Cardiac muscle cell (in vitro differentiated cells and primary cell): ENCODE results near the gene PAXIP1. TPM values are rescaled to one million over a fixed set of nuclear protein-coding genes. Genes with fewer than 3 reads are reported as not detected.
"Not testable (repeated sequence)": the region's sequence is repeated elsewhere in the genome, so short reads cannot be mapped to it uniquely, and the experiment has no call there.

Experiments
- DNase-seq, 2 donors: peaks; one replicate each; pipeline versions ENCODE4 v3.0.0 to v3.0.0-alpha.2; 2010 to 2017; ENCODE audit warnings: low read depth in 1 of 2, low spot score in 1 of 2
- H3K27ac ChIP-seq: fragments of 200-600 bp; sonication (generic); 2 replicates; pipeline ENCODE4 v1.5.1; 2016
- H3K27me3 ChIP-seq: fragments of 200-600 bp; sonication (generic); 2 replicates; pipeline ENCODE4 v1.6.0; 2016; ENCODE audit warnings: control low read depth
- H3K36me3 ChIP-seq: fragments of 200-600 bp; sonication (generic); 2 replicates; pipeline ENCODE4 v1.5.1; 2016; ENCODE audit warnings: control low read depth
- H3K4me1 ChIP-seq: fragments of 200-600 bp; sonication (generic); 2 replicates; pipeline ENCODE4 v1.8.1; 2017; ENCODE audit warnings: low read depth, mild to moderate bottlenecking, mixed run types
- H3K4me3 ChIP-seq: fragments of 200-600 bp; sonication (generic); 2 replicates; pipeline ENCODE4 v1.5.1; 2016; ENCODE audit warnings: mild to moderate bottlenecking
- H3K9me3 ChIP-seq: fragments of 200-600 bp; sonication (generic); 2 replicates; pipeline ENCODE4 v1.5.1; 2017; ENCODE audit warnings: low read depth, mild to moderate bottlenecking, control low read depth
- polyA plus RNA-seq: library from polyadenylated mRNA; unstranded; fragments of >200 nt; fragmentation: Nextera tagmentation; extraction: Ambion mirVana; gene quantifications from 2 replicates; pipeline ENCODE4 v1.2.1, GENCODE V29; 2016
- total RNA-seq: library from RNA; depleted of rRNA; stranded (reverse); fragments of >200 nt; gene quantifications from 2 replicates; pipeline ENCODE4 v1.2.3, GENCODE V29; 2016
- TF ChIP-seq, protein P1 (sequence below): IDR thresholded peaks from 2 replicates; pipeline ENCODE4 v1.5.1; 2012; ENCODE audit warnings: low read depth, mild to moderate bottlenecking, low read length

The PAXIP1 gene, protein sequence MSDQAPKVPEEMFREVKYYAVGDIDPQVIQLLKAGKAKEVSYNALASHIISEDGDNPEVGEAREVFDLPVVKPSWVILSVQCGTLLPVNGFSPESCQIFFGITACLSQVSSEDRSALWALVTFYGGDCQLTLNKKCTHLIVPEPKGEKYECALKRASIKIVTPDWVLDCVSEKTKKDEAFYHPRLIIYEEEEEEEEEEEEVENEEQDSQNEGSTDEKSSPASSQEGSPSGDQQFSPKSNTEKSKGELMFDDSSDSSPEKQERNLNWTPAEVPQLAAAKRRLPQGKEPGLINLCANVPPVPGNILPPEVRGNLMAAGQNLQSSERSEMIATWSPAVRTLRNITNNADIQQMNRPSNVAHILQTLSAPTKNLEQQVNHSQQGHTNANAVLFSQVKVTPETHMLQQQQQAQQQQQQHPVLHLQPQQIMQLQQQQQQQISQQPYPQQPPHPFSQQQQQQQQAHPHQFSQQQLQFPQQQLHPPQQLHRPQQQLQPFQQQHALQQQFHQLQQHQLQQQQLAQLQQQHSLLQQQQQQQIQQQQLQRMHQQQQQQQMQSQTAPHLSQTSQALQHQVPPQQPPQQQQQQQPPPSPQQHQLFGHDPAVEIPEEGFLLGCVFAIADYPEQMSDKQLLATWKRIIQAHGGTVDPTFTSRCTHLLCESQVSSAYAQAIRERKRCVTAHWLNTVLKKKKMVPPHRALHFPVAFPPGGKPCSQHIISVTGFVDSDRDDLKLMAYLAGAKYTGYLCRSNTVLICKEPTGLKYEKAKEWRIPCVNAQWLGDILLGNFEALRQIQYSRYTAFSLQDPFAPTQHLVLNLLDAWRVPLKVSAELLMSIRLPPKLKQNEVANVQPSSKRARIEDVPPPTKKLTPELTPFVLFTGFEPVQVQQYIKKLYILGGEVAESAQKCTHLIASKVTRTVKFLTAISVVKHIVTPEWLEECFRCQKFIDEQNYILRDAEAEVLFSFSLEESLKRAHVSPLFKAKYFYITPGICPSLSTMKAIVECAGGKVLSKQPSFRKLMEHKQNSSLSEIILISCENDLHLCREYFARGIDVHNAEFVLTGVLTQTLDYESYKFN
- 11.2 and 11.3 TPM in 2 replicates for total RNA-seq
- 3.7 and 5.8 TPM in 2 replicates for polyA plus RNA-seq

DNA sequence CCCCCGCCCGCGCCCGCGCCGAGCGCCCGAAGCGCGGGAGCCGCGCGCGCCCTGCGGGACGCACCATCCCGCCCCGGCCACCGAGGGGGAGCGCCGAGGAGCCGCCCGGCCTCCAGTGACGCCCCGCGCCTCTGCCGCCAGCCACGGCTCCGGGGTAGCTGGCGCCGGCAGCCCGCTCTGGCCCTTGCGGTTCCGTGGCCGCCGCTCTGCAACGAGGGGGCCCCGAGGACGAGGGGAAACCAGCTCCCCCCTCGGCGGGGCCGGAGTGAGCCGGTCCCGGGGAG lies at the start of gene PAXIP1:
PAXIP1 (minus strand) TSS at position 33 of the 284 bp plus-strand sequence. CDS start 195 bp downstream, outside the sequence.
- H3K27ac ChIP-seq = peak within 1 kb of the TSS; percentile 100
- no peaks in the 10 kb centered on the region for H3K27me3 ChIP-seq
- peak in 1 of 2 donors; percentile 87 for DNase-seq
- H3K36me3 ChIP-seq = no peaks in the 10 kb centered on the region
- TF ChIP-seq, protein P1, sequence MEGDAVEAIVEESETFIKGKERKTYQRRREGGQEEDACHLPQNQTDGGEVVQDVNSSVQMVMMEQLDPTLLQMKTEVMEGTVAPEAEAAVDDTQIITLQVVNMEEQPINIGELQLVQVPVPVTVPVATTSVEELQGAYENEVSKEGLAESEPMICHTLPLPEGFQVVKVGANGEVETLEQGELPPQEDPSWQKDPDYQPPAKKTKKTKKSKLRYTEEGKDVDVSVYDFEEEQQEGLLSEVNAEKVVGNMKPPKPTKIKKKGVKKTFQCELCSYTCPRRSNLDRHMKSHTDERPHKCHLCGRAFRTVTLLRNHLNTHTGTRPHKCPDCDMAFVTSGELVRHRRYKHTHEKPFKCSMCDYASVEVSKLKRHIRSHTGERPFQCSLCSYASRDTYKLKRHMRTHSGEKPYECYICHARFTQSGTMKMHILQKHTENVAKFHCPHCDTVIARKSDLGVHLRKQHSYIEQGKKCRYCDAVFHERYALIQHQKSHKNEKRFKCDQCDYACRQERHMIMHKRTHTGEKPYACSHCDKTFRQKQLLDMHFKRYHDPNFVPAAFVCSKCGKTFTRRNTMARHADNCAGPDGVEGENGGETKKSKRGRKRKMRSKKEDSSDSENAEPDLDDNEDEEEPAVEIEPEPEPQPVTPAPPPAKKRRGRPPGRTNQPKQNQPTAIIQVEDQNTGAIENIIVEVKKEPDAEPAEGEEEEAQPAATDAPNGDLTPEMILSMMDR = no peak
- H3K4me3 ChIP-seq = peak within 1 kb of the TSS; percentile 85
- no peaks in the 10 kb centered on the region for H3K9me3 ChIP-seq
- H3K4me1 ChIP-seq = peaks cover 3% of the 10 kb centered on the region

DNA sequence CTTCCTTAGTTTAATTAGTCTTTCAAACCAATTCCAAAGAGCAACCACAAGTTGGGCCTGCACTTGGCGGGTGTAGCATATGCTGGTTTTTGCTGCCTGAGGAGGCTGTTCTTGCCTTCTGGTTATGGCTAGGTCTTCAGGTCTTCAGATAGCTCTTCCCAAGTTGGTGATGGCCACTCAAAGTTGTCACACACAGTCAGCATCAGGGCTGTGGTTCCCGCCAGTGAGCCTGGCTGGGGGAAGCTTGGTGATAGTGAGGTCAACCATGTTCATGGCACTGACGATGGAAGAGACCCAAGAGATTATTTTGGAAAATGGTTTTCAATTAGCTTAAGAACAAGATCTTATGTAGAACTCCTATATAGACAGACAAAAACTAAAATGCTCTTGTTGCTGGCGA lies 48.4 kb upstream of the PAXIP1 start:
- no peak for DNase-seq

DNA sequence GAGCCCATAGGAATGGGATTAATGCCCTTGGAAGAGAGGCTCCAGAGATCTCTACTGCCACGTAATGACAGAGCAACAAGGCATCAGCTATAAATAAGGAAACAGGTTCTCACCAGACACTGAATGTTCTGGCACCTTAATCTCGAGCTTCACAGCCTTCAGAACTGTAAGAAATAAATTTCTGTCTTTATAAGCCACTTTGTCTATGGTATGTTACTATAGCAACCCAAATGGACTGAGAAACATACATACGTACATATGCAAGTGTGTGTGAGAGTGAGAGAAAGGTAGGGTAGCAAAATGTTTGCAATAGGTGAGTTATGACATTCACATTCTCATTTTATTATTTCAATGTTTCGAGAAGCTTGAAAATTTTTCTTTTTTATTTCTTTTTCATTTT lies 45.1 kb upstream of the PAXIP1 start:
- TF ChIP-seq, protein P1 = no peak
- Histone ChIP-seq H3K36me3 (no peaks in the 10 kb centered on the region), H3K4me3 (no peak overlapping the region), H3K4me1 (no peaks in the 10 kb centered on the region), H3K9me3 (no peaks in the 10 kb centered on the region), H3K27ac (no peak overlapping the region), H3K27me3 (no peaks in the 10 kb centered on the region)
- no peak for DNase-seq

More for the DNA sequence above, 48.4 kb upstream of the PAXIP1 start:
- Histone ChIP-seq H3K36me3 (no peaks in the 10 kb centered on the region), H3K4me1 (no peaks in the 10 kb centered on the region), H3K4me3 (no peak overlapping the region), H3K9me3 (no peaks in the 10 kb centered on the region), H3K27me3 (no peaks in the 10 kb centered on the region), H3K27ac (no peak overlapping the region)
- TF ChIP-seq, protein P1 = no peak

DNA sequence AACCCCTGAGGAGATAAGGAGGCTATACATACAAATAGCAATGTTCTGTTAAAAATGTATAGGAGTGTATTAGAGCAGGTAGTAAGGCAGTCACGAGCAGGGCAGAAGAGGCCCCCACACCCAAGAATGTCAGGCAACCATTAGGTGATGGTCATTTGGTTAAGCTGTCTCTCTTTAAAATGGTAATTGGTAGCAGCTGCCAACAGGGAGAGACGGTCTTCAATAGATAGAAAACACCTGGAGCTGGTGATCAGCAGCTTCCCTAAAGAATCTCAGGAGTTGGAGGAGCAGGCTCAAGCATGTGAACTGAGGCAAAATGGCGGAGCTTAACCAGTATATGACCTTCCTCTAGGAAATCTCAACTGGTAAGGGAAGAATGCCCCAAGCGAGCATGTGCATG lies 40.8 kb upstream of the PAXIP1 start:
- H3K36me3 ChIP-seq = no peaks in the 10 kb centered on the region
- H3K9me3 ChIP-seq = no peaks in the 10 kb centered on the region
- TF ChIP-seq, protein P1 = no peak
- no peaks in the 10 kb centered on the region for H3K27me3 ChIP-seq
- no peak overlapping the region for H3K4me3 ChIP-seq
- no peak for DNase-seq
- no peak overlapping the region for H3K27ac ChIP-seq
- no peaks in the 10 kb centered on the region for H3K4me1 ChIP-seq

DNA sequence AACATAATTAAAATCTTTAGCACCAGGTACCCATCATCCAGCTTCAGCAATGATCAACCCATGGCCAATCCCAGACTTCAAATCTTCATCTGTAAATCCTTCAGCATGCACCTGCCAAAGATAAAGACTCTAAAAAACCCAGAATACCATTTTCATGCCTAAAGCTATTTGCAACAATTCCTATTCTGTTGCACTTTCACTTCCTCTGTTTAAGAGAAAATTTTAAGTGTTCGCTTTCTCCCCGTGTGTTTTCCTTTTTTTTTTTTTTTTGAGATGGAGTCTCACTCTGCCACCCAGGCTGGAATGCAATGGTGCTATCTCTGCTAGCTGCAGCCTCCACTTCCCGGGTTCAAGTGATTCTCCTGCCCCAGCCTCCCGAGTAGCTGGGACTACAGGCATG lies 35.4 kb upstream of the PAXIP1 start:
- no peaks in the 10 kb centered on the region for H3K27me3 ChIP-seq
- H3K27ac ChIP-seq = no peak overlapping the region
- TF ChIP-seq, protein P1 = no peak
- H3K4me3 ChIP-seq = no peak overlapping the region
- no peaks in the 10 kb centered on the region for H3K36me3 ChIP-seq
- no peak for DNase-seq
- H3K4me1 ChIP-seq = no peaks in the 10 kb centered on the region
- no peaks in the 10 kb centered on the region for H3K9me3 ChIP-seq

DNA sequence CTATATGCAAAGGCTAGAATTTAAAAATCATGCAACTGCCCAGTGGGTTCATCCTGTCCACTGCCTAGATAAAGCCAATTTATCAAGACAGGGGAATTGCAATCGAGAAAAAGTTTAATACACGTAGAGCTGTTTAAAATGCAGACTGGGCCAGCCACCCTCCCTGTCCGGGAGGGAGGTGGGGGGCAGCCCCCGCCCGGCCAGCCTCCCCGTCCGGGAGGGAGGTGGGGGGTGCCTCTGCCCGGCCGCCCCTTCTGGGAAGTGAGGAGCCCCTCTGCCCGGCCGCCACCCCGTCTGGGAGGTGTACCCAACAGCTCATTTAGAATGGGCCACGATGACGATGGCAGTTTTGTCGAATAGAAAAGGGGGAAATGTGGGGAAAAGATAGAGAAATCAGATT lies 31.6 kb upstream of the PAXIP1 start:
- H3K4me1 ChIP-seq, H3K27me3 ChIP-seq, H3K27ac ChIP-seq, H3K36me3 ChIP-seq, DNase-seq, H3K4me3 ChIP-seq, H3K9me3 ChIP-seq: not testable (repeated sequence)
